CD14-positive monocyte (primary cell): Measurements from ENCODE around the gene CNTROB. TPM values are rescaled to one million over a fixed set of nuclear protein-coding genes. Genes with fewer than 3 reads are reported as not detected.
A peak's percentile ranks its signal among the peaks of the same experiment; 100 is the strongest.

Experiments
- DNase-seq, 3 donors: peaks; one replicate each; pipeline ENCODE4 v3.0.0-alpha.2; 2011 to 2022
- H2AFZ ChIP-seq: 2 replicates; pipeline ENCODE4 v1.6.0; 2012; ENCODE audit warnings: mild to moderate bottlenecking, low read depth, low read length, inconsistent platforms; ENCODE audit not compliant: insufficient read depth, poor library complexity, severe bottlenecking
- H3K27ac ChIP-seq, 2 donors: 1 replicate in 1 of 2; 2 replicates in 1 of 2; pipeline ENCODE4 v1.5.1; 2012 to 2013; ENCODE audit warnings: low read length in 2 of 2, control low read depth in 1 of 2, inconsistent platforms in 1 of 2, low read depth in 1 of 2, mild to moderate bottlenecking in 1 of 2
- H3K27me3 ChIP-seq, 2 donors: one replicate each; pipeline versions ENCODE4 v1.6.0 to v1.6.1; 2011 to 2013; ENCODE audit warnings: low read length in 2 of 2; ENCODE audit not compliant: control insufficient read depth in 2 of 2, insufficient read depth in 2 of 2
- H3K36me3 ChIP-seq, 2 donors: replicated peaks in 1 of 2; 1 replicate in 1 of 2; 2 replicates in 1 of 2; pipeline versions ENCODE4 v1.5.1 to v1.6.1; 2012 to 2013; ENCODE audit warnings: low read length in 2 of 2, control low read depth in 1 of 2, inconsistent platforms in 1 of 2, mild to moderate bottlenecking in 1 of 2; ENCODE audit not compliant: insufficient read depth in 2 of 2, control insufficient read depth in 1 of 2
- H3K4me1 ChIP-seq, 2 donors: 1 replicate in 1 of 2; 2 replicates in 1 of 2; pipeline versions ENCODE4 v1.5.1 to v1.6.1; 2012 to 2013; ENCODE audit warnings: low read length in 2 of 2, control low read depth in 1 of 2, inconsistent platforms in 1 of 2, mild to moderate bottlenecking in 1 of 2, moderate library complexity in 1 of 2; ENCODE audit not compliant: insufficient read depth in 2 of 2, control insufficient read depth in 1 of 2
- H3K4me2 ChIP-seq: replicated peaks from 2 replicates; pipeline ENCODE3; 2012; ENCODE audit warnings: low read length, moderate library complexity, mild to moderate bottlenecking; ENCODE audit not compliant: poor library complexity, severe bottlenecking; ENCODE audit errors: extremely low read depth
- H3K4me3 ChIP-seq, 3 experiments: fragments of 200-600 bp in 1 of 3; sonication (generic) in 1 of 3; replicated peaks in 1 of 3; 1 replicate in 2 of 3; 2 replicates in 1 of 3; pipeline ENCODE4 v1.5.1; 2011 to 2013; ENCODE audit warnings: low read length in 3 of 3, mild to moderate bottlenecking in 3 of 3, control low read depth in 2 of 3, low read depth in 2 of 3, inconsistent platforms in 1 of 3, moderate library complexity in 1 of 3
- H3K79me2 ChIP-seq: 2 replicates; pipeline ENCODE4 v1.6.0; 2012; ENCODE audit warnings: mild to moderate bottlenecking, control low read depth, inconsistent platforms, low read length, moderate library complexity; ENCODE audit not compliant: insufficient read depth
- H3K9ac ChIP-seq: 2 replicates; pipeline ENCODE4 v1.6.0; 2017; ENCODE audit warnings: low read length, mild to moderate bottlenecking; ENCODE audit not compliant: insufficient read depth, poor library complexity, severe bottlenecking
- H3K9me3 ChIP-seq, 2 donors: replicated peaks in 1 of 2; 1 replicate in 1 of 2; 2 replicates in 1 of 2; pipeline versions ENCODE4 v1.5.1 to v1.6.1; 2012 to 2013; ENCODE audit warnings: low read length in 2 of 2, control low read depth in 1 of 2; ENCODE audit not compliant: control insufficient read depth in 1 of 2, insufficient read depth in 1 of 2
- H4K20me1 ChIP-seq: 2 replicates; pipeline ENCODE4 v1.6.0; 2012; ENCODE audit warnings: mild to moderate bottlenecking, low read length, control low read depth, moderate library complexity; ENCODE audit not compliant: insufficient read depth
- H3K27ac Mint-ChIP-seq, 7 donors: one replicate each; pipeline ENCODE4 v1.8.0; 2020; ENCODE audit warnings: mild to moderate bottlenecking in 7 of 7, mixed read lengths in 7 of 7, moderate library complexity in 6 of 7, inconsistent platforms in 2 of 7
- H3K27me3 Mint-ChIP-seq, 3 donors: one replicate each; pipeline ENCODE4 v1.8.0; 2021 to 2022; ENCODE audit warnings: low read depth in 3 of 3, mild to moderate bottlenecking in 3 of 3, mixed read lengths in 3 of 3, moderate library complexity in 3 of 3, inconsistent platforms in 1 of 3
- H3K36me3 Mint-ChIP-seq, 2 donors: one replicate each; pipeline ENCODE4 v1.8.0; 2020; ENCODE audit warnings: mixed read lengths in 2 of 2, inconsistent platforms in 1 of 2, mild to moderate bottlenecking in 1 of 2
- H3K4me1 Mint-ChIP-seq: one replicate; pipeline ENCODE4 v1.8.0; 2020; ENCODE audit warnings: mild to moderate bottlenecking, mixed read lengths
- H3K4me3 Mint-ChIP-seq, 2 donors: one replicate each; pipeline ENCODE4 v1.8.0; 2020; ENCODE audit warnings: mild to moderate bottlenecking in 2 of 2, mixed read lengths in 2 of 2, moderate library complexity in 1 of 2
- H3K9me3 Mint-ChIP-seq, 7 donors: one replicate each; pipeline ENCODE4 v1.8.0; 2020 to 2022; ENCODE audit warnings: mixed read lengths in 7 of 7, mild to moderate bottlenecking in 6 of 7, moderate library complexity in 6 of 7, inconsistent platforms in 2 of 7
- CTCF ChIP-seq: fragments of 200-600 bp; IDR thresholded peaks from one replicate; pipeline ENCODE4 v1.8.0; 2022; ENCODE audit warnings: antibody characterized with exemption, mild to moderate bottlenecking
- WGBS: methylation state at CpG from one replicate; pipeline ENCODE4 v1.1.5; 2013; ENCODE audit warnings: missing lambda C conversion rate; ENCODE audit not compliant: insufficient coverage; 5-methylcytosine and 5-hydroxymethylcytosine counted together
- intact Hi-C, 2 donors: fragments of 100-400 bp; cut with micrococcal nuclease; formaldehyde crosslinking; loops; one replicate each; pipeline versions ENCODE4 v1.15.0 to v1.15.1; 2023
- polyA minus RNA-seq: library from RNA; depleted of rRNA, polyadenylated mRNA; stranded (reverse); fragments of >200 nt; gene quantifications from 2 replicates; pipeline ENCODE4 v1.2.3, GENCODE V29; 2012
- polyA plus RNA-seq, 3 donors: library from polyadenylated mRNA; depleted of rRNA in 1 of 3; unstranded in 2 of 3; stranded (reverse) in 1 of 3; fragments of 300-500 nt in 2 of 3; fragments of >200 nt in 1 of 3; fragmentation: Illumina TruSeq in 2 of 3; gene quantifications; 1 replicate in 2 of 3; 2 replicates in 1 of 3; pipeline ENCODE4 v1.2.3, GENCODE V29; 2012 to 2021
- total RNA-seq, 12 experiments: library from RNA in 1 of 12; stranded (reverse) in 1 of 12; fragments of 120-200 nt in 1 of 12; gene quantifications; one replicate each; pipeline ENCODE4 v1.2.4 and lab custom pipeline; 2013 to 2026; ENCODE audit warnings: mixed read lengths in 6 of 12, inconsistent platforms in 1 of 12

CNTROB gene
- 13.5 TPM for total RNA-seq (2013)
- polyA plus RNA-seq (10 to 100 TPM in 1 of 3 donors, 1 to 10 TPM in 2; 4.7 to 22.8 (median 6.5) TPM), polyA minus RNA-seq (11.4 and 13.2 TPM in 2 replicates), total RNA-seq (lab: John Stamatoyannopoulos, UW) (6.3 to 40.7 (median 26.8) reads per million in 11 experiments)

- H2AFZ ChIP-seq = peak within 1 kb of the TSS; percentile 87
- H3K27ac ChIP-seq = peak within 1 kb of the TSS; percentile 74 to 88
- no peaks in the 10 kb centered on the region for H3K9me3 ChIP-seq
- Mint-ChIP-seq H3K4me1 (peaks cover 44% of the 10 kb centered on the region), H3K9me3 (peaks cover 0 to 2% (median 0%) of the 10 kb centered on the region in 7 donors), H3K27me3 (peaks cover 0 to 4% (median 1%) of the 10 kb centered on the region in 3 donors), H3K27ac (peak within 1 kb of the TSS; percentile 95 to 100 (median 99)), H3K4me3 (peak within 1 kb of the TSS; percentile 97 to 100), H3K36me3 (peaks cover 35 to 52% of the 10 kb centered on the region in 2 donors)
- H3K4me1 ChIP-seq = peaks cover 26 to 37% of the 10 kb centered on the region in 2 donors
- under 1% methylated on average over 52 of the region's 55 CpGs for WGBS
- peak within 1 kb of the TSS; percentile 68 to 86 (median 85) for H3K4me3 ChIP-seq
- peaks cover 53% of the 10 kb centered on the region for H3K79me2 ChIP-seq
- no peak for TF ChIP-seq CTCF
- peak within 1 kb of the TSS; percentile 71 for H3K9ac ChIP-seq
- no peaks in the 10 kb centered on the region for H3K27me3 ChIP-seq
- peak; percentile 99 to 100 (median 100) for DNase-seq
- H3K36me3 ChIP-seq = peaks cover 15 to 44% of the 10 kb centered on the region in 2 donors
- H3K4me2 ChIP-seq = peak within 1 kb of the TSS; percentile 84
- intact Hi-C loops = loop anchor here in 1 of 2 donors (5.0 kb wide), 1 partner anchor 90 kb away; no protein-coding TSS in a partner anchor
- H4K20me1 ChIP-seq = no peaks in the 10 kb centered on the region
These were observed at the start of gene CNTROB, which contains the start of gene TRAPPC1 for GRCh38 chr17:7931709-7932482. Gene CNTROB, plus strand, starts transcription at chr17:7932206. Its CDS starts 874 bp downstream, at chr17:7933080. Gene TRAPPC1, minus strand, starts transcription at chr17:7931946. Its CDS starts 117 bp downstream, at chr17:7931829.

GRCh38 chr17:7882629-7883028 lies 49.4 kb upstream of the CNTROB start:
- Histone ChIP-seq H3K79me2 (peaks cover 61% of the 10 kb centered on the region), H3K36me3 (no peaks in the 10 kb centered on the region), H3K27me3 (no peaks in the 10 kb centered on the region), H3K9ac (no peak overlapping the region), H4K20me1 (no peaks in the 10 kb centered on the region), H3K27ac (no peak overlapping the region), H3K4me1 (peaks cover 56 to 67% of the 10 kb centered on the region in 2 donors), H3K9me3 (no peaks in the 10 kb centered on the region), H3K4me3 (peak overlapping the region in 1 of 3 experiments; percentile 8), H3K4me2 (peak overlapping the region; percentile 46), H2AFZ (no peak overlapping the region)
- Mint-ChIP-seq H3K27me3 (no peaks in the 10 kb centered on the region), H3K36me3 (peaks cover 0 to 2% of the 10 kb centered on the region in 2 donors), H3K4me3 (no peak overlapping the region), H3K4me1 (peaks cover 5% of the 10 kb centered on the region), H3K9me3 (no peaks in the 10 kb centered on the region), H3K27ac (no peak overlapping the region)
- DNase-seq = no peak
- no peak for TF ChIP-seq CTCF
- intact Hi-C loops = no loop called here
- no CpG with 5 or more reads among the region's 3 CpGs for WGBS
